ENCODE data around the gene MXI1.

Gene MXI1

DNA sequence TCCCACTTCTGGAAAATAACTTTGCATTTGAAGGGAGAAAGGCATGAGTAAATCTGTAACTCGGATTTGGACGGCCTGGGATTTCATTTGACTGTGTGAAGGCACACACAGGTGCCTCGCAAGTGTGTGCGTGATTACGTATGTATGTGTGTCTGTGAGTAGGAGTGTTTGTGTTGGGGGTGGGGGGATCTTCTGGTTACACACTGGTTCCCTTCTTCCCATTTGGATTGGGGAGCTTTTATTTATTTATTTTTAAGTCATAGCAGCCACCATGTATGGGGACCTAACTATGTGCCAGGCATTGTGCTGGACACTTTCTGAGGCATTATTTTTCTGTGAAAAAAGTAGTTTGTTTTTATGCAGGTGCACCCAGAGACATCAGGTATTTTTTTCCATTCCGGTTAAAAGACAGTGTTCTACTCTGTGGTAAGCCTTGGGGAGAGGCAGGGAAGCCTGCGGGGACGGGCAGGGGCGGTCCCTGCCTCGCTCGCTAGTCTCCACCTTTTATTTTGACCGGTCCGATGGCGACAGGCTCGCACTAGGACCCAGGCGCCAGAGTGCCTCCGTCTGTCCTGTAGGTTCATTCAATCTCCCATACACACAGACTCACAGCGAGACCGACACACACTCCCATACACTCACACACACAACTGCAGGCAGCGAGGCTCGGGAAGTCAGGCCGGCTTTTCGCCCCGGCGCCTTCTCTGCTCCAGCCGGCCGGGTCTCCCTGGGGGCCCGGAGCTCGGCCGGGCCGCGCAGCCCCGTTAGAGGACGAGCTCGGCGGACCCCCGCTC lies at the start of gene MXI1:
TSS of gene MXI1 (plus strand) at position 595 of the 794 bp plus-strand sequence. CDS start 204 bp downstream, outside the sequence.
- no peak for DNase-seq (ENCODE audit: low read depth in 1 of 2, low spot score in 1 of 2)

DNA sequence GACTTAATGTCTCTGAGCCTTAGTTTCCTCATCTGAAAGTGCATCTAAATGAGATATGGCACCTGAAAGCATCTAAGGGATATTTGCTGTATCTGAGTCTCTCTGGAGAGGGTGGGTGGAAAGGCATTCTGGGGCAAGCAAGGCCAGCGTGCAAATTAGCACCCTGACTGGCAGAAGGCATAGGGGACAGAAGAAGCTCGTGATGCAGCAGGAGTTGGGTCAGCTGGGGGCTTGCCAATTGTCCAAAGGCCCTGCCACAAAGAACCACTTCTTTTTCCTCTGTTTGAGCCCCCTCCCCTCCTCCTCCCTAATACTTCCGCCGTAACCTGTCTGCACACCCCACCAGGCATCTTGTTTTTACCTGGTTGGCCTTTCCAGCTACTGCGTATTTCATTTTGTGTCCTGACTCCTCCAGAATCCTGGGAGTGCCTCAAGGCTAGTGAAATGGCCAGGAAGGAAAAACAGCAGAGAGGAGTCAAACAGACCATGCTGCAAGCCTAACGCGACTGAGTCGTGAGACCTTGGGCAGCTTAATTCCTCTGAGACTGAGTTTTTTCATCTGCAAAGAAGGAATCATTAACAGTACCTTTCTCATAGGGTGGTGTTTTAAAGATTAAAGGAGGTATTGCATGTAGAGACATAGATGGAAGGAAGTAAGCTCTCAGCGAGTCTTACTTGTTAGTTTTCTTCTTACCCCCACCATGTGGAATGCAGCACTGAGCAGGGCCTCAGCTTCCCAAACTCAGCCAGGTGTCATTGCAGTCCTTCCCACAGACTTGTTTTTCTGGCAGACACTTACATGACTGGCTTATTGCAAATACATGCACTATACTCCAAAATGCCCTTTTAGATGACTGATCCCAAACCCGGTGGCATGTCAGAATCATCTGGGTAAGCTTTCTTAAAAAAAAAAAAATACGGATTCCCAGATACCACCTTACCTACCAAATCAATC lies 49.1 kb upstream of the MXI1 start:
- no peak for DNase-seq (ENCODE audit: low read depth in 1 of 2, low spot score in 1 of 2)

- no peak for DNase-seq (ENCODE audit: low read depth in 1 of 2, low spot score in 1 of 2)
Observed at GRCh38 chr10:110160081-110160480, 47.3 kb upstream of the MXI1 start.

GRCh38 chr10:110160522-110160921 lies 46.9 kb upstream of the MXI1 start:
- DNase-seq (ENCODE audit: low read depth in 1 of 2, low spot score in 1 of 2) = no peak

GRCh38 chr10:110162741-110163145 lies 44.7 kb upstream of the MXI1 start:
- no peak for DNase-seq (ENCODE audit: low read depth in 1 of 2, low spot score in 1 of 2)

GRCh38 chr10:110163192-110163773 lies 44.1 kb upstream of the MXI1 start:
- no peak for DNase-seq (ENCODE audit: low read depth in 1 of 2, low spot score in 1 of 2)

- DNase-seq (ENCODE audit: low read depth in 1 of 2, low spot score in 1 of 2) = no peak
Observed at GRCh38 chr10:110163841-110164240, 43.6 kb upstream of the MXI1 start.

DNA sequence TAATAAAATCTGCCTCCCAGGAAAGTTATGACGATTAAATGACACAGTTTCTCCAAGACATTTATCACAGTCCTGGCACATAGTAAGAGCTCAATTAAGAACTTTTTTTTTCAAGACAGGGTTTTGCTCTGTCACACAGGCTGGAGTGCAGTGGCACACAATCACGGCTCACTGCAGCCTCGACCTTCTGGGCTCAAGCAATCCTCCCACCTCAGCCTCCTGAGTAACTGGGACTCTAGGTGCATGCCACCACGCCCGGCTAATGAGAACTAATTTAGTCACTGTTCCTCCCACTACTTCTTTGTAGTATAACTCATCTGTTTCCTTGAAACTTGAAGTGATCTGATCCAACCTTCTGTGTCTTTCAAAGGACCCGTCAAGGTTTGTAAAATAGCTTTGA lies 42.2 kb upstream of the MXI1 start:
- DNase-seq (ENCODE audit: low read depth in 1 of 2, low spot score in 1 of 2) = no peak

DNA sequence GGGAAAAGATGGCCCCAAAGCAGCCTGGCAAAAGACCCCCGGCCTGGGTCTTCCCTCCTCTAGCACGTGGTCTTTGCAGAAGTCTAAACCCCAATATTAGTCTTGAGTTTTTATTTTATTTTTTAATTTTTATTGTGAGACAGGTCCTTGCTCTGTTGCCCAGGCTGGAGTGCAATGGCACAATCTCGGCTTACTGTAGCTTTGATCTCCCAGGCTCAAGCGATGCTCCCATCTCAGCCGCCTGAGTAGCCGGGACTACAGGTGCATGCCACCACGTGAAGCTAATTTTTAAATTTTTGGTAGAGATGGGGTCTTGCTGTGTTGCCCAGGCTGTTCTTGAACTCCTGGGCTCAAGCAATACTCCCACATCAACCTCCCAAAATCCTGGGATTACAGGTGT lies 40.3 kb upstream of the MXI1 start:
- no peak for DNase-seq (ENCODE audit: low read depth in 1 of 2, low spot score in 1 of 2)

DNA sequence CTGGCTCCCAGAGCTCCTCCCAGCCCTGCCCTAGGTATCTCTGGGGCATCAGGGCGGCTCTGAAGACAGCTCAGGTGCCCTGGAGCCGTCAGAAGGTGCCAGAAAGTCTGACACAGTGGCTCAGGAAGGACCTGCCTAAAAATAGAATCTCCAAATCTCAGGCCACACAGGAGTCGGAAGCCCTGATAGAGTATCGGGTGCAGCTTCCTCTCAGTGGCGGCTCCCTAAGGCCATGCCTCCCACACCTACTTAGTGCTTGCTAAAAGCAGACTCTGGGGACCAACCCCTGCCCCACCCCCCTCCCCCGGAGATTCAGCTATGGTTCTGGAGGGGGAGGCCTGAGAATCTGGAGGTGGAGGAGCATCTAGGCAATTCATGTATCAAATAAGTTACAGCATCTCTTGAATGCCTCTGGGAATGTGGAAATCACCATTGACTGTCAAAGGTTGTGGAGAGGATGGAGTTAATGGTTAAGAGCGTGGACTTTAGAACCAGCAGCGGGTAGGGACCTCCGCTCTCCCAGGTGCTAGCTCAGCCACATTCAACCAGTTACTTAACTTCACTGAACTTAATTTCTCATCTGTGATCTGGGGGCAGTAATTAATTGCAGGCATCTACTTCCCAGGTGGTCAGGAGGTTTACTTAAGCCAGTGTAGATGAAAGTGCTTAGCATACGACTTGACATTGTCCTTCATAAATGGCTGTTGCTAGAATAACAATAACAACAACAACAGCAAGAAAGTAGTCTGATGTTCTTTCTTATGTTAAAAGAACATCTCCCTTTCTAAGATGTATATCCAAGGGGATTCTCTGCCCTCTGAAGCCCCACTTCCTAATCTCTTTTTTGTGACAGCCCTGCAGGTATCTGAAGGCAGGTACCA lies 38.6 kb upstream of the MXI1 start:
- no peak for DNase-seq (ENCODE audit: low read depth in 1 of 2, low spot score in 1 of 2)

GRCh38 chr10:110169586-110169985 lies 37.8 kb upstream of the MXI1 start:
- no peak for DNase-seq (ENCODE audit: low read depth in 1 of 2, low spot score in 1 of 2)

DNA sequence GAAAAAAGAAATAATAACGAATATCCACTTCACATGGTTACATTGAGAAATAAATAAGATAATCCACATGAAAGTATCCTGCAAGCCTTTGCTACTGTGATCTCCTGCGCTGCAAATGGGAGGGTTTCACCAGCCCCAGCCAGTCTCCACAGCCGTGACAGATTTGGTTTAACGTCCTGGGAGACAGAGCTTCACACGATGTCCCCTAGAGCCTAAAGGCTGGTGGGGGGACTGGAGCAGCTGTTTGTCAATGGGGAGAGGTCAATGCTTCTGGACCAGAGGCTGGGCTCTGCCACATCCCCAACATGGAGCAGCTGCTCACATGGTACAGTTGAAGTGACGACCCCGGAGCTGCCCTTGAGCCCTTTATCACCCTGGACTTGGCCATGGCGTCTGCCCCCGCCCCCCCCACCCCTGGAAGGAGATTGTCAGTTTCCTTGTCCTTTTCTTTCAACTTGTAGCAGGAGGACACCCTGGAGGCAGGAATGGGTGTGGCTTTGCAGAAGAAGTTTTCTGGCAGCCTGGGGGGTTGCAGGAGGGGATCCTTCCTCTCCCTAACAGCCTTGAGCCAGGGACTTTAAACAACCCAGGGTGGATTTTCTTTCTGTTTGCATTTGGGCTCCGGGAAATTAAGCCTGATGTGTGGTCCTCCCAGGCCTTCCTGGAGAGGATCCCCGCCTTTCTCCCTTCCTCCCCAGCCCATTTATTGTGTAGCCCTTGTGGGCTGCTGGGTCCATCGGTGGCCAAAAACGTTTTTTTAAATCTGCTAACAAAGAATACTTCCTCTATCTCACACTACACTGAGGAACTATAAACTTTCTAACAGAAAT lies 37.0 kb upstream of the MXI1 start:
- DNase-seq (ENCODE audit: low read depth in 1 of 2, low spot score in 1 of 2) = no peak

GRCh38 chr10:110171032-110171431 lies 36.4 kb upstream of the MXI1 start:
- no peak for DNase-seq (ENCODE audit: low read depth in 1 of 2, low spot score in 1 of 2)

DNA sequence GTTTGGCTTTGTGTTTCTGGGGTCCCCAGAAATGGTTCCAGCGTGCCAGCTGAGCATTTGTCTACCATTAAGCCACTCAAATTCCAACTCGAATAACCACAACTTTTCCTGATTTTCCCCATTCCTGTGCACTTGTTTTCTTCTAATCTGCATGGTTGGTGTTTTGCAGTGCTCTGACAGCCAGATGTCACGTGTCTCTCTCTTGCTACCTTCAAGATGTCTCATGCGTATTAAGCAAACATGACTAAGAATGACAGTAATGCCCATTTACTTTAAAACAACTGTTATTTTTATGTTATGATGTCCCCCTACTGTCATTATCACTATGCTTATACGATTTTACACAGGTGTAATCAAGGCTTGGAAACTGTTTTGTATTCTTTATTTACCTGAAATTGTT lies 35.2 kb upstream of the MXI1 start:
- no peak for DNase-seq (ENCODE audit: low read depth in 1 of 2, low spot score in 1 of 2)

DNA sequence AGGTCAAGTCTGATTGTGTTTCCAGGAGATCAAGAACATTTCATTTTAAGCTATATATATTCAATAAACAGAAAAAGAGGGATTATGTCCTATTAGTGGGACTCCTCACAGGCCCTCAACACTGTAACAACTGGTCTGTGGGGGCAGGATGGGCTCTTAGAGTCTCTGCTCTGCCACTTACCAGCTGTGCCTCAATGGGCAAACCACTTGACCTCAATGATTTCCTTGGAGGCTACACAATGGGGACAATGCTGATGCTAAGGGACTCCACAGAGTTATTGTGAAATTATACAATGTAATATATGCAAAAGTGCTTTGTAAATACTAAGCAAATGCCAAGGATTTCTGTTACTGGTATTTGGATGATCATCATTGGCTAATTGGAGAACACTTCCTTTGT lies 33.2 kb upstream of the MXI1 start:
- no peak for DNase-seq (ENCODE audit: low read depth in 1 of 2, low spot score in 1 of 2)

DNA sequence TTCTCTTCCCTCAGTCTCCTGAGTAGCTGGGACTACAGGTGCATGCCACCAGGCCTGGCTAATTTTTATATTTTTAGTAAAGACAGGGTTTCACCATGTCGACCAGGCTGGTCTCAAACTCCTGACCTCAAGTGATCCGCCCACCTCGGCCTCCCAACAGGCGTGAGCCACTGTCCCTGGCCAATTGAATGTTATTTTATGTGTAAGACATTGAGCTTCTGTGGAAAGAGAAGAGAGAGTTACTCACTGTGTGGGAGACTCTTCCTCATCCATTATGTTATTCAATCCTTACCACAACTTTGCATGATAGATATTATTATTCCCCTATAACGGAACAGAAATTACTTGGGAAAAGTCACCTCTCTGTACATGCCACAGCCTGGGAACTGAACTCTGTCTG lies 32.6 kb upstream of the MXI1 start:
- no peak for DNase-seq (ENCODE audit: low read depth in 1 of 2, low spot score in 1 of 2)

GRCh38 chr10:110175406-110175805 lies 32.0 kb upstream of the MXI1 start:
- no peak for DNase-seq (ENCODE audit: low read depth in 1 of 2, low spot score in 1 of 2)

GRCh38 chr10:110176141-110177030 lies 31.0 kb upstream of the MXI1 start:
- DNase-seq (ENCODE audit: low read depth in 1 of 2, low spot score in 1 of 2) = no peak

GRCh38 chr10:110179220-110179619 lies 28.2 kb upstream of the MXI1 start:
- no peak for DNase-seq (ENCODE audit: low read depth in 1 of 2, low spot score in 1 of 2)

All from activated CD4-positive, alpha-beta T cell treated with anti-CD3 and anti-CD28 coated beads, Interleukin-2, amount 50 U/mL, for 24 hours (primary cell).